Measurements from ENCODE around the gene METRN.

The METRN gene

DNA sequence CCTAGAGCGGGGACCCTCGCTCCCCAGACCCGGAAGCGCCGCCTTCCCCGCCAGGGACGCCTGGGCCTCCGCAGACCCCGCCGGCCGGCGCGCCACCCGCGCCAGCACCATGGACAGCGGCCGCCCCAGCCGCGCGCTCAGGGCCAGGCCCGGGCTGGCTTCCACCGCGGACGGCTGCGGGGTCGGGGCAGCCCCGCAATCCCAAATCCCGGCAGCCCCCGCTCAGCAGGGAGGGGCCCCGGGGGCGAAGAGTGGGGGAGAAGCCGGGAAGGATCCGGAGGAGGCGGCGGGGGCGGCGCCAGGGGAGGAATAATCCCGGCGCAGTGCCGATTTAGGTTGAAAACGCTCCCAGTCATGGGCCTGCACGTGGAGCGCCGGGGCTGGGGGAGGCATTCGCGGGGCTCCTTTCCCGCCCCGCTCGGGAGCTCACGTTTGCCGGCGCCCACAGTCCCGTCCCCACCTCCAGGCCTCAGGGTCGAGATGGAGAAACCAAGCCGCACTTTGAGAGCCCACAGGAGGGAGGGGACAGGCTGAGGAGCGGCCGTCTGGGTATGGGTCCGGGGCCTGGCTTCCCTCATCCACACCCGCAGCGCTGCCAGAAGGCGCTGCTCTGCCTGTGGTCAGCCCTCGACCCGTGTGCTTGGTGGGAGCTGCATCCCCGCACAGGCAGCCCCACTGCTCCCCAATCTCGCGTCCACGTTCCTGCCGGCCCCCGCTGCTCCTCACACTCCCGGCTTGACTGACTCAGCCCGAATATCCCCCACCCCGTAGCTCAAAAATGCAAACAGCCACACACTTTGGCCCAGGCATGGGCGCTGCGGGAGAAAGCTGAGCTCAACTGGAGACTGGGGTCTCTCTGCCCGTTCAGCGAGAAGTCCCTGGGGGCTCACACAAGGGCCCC lies 14.0 kb upstream of the METRN start:
- no peak overlapping the region for H3K4me3 ChIP-seq (ENCODE audit: low read depth, low read length)
- POLR2A ChIA-PET = interaction anchor here (0.7 to 2.0 kb wide), 2 partner anchors 11 to 16 kb away, joined by 3 to 8 read pairs; partner anchors contain the start of gene WDR24
- no peaks in the 10 kb centered on the region for H3K36me3 ChIP-seq (ENCODE audit: control insufficient read depth in 2 of 2, insufficient read depth in 1 of 2, low read length in 2 of 2)
- H3K4me1 ChIP-seq (ENCODE audit: control insufficient read depth, insufficient read depth, low read length) = no peaks in the 10 kb centered on the region
- no peaks in the 10 kb centered on the region for H3K9me3 ChIP-seq (ENCODE audit: control insufficient read depth, insufficient read depth, low read depth, low read length)
- no peak overlapping the region for H3K27ac ChIP-seq (ENCODE audit: extremely low read depth, low read depth, low read length)
- CTCF ChIA-PET = no interaction called here
- TF ChIP-seq HOXD13 (CRISPR knock-in tag; IDR thresholded peaks at IDR 0.05; ENCODE audit: borderline replicate concordance) (no peak), INSM2 (tag by site-specific recombination; IDR thresholded peaks at IDR 0.05) (no peak), SCRT2 (tag by site-specific recombination; IDR thresholded peaks at IDR 0.05) (no peak), ZNF521 (tag by site-specific recombination; IDR thresholded peaks at IDR 0.05) (no peak), ZNF621 (tag by site-specific recombination; IDR thresholded peaks at IDR 0.05) (no peak), ZNF239 (tag by site-specific recombination; IDR thresholded peaks at IDR 0.05) (no peak), EGR2 (tag by site-specific recombination; IDR thresholded peaks at IDR 0.05; ENCODE audit: low read depth) (peak; percentile 84), CTCF (tag by site-specific recombination; IDR thresholded peaks at IDR 0.05) (no peak), ZNF626 (tag by site-specific recombination; IDR thresholded peaks at IDR 0.05) (no peak), ZNF596 (tag by site-specific recombination; IDR thresholded peaks at IDR 0.05) (no peak), ZNF354C (tag by site-specific recombination; IDR thresholded peaks at IDR 0.05; ENCODE audit: borderline replicate concordance, low read depth) (no peak), GLIS1 (tag by site-specific recombination; IDR thresholded peaks at IDR 0.05) (no peak), ZNF629 (tag by site-specific recombination; IDR thresholded peaks at IDR 0.05) (no peak), ZNF37A (tag by site-specific recombination; IDR thresholded peaks at IDR 0.05) (no peak), ZBTB1 (tag by site-specific recombination; IDR thresholded peaks at IDR 0.05) (no peak), ZNF350 (tag by site-specific recombination; IDR thresholded peaks at IDR 0.05) (no peak), ZNF18 (tag by site-specific recombination; IDR thresholded peaks at IDR 0.05) (no peak), ZSCAN30 (tag by site-specific recombination; IDR thresholded peaks at IDR 0.05) (no peak), ZNF174 (tag by site-specific recombination; IDR thresholded peaks at IDR 0.05) (no peak), ZNF624 (tag by site-specific recombination; IDR thresholded peaks at IDR 0.05) (no peak), ZIC2 (tag by site-specific recombination; IDR thresholded peaks at IDR 0.05) (peak; percentile 6; the same call in 1 of the 2 replicates), ZSCAN23 (tag by site-specific recombination; IDR thresholded peaks at IDR 0.05) (no peak), ZNF747 (tag by site-specific recombination; IDR thresholded peaks at IDR 0.05) (no peak), REPIN1 (tag by site-specific recombination; IDR thresholded peaks at IDR 0.05; ENCODE audit: low read depth) (no peak), ZFP37 (tag by site-specific recombination; IDR thresholded peaks at IDR 0.05) (no peak), ZBTB7A (tag by site-specific recombination; IDR thresholded peaks at IDR 0.05; ENCODE audit: low read depth) (no peak), ZNF580 (tag by site-specific recombination; IDR thresholded peaks at IDR 0.05) (no peak)
- TF ChIP-seq, protein P1, sequence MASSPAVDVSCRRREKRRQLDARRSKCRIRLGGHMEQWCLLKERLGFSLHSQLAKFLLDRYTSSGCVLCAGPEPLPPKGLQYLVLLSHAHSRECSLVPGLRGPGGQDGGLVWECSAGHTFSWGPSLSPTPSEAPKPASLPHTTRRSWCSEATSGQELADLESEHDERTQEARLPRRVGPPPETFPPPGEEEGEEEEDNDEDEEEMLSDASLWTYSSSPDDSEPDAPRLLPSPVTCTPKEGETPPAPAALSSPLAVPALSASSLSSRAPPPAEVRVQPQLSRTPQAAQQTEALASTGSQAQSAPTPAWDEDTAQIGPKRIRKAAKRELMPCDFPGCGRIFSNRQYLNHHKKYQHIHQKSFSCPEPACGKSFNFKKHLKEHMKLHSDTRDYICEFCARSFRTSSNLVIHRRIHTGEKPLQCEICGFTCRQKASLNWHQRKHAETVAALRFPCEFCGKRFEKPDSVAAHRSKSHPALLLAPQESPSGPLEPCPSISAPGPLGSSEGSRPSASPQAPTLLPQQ (tag by site-specific recombination; IDR thresholded peaks at IDR 0.05) = no peak
- TF ChIP-seq, protein P2, sequence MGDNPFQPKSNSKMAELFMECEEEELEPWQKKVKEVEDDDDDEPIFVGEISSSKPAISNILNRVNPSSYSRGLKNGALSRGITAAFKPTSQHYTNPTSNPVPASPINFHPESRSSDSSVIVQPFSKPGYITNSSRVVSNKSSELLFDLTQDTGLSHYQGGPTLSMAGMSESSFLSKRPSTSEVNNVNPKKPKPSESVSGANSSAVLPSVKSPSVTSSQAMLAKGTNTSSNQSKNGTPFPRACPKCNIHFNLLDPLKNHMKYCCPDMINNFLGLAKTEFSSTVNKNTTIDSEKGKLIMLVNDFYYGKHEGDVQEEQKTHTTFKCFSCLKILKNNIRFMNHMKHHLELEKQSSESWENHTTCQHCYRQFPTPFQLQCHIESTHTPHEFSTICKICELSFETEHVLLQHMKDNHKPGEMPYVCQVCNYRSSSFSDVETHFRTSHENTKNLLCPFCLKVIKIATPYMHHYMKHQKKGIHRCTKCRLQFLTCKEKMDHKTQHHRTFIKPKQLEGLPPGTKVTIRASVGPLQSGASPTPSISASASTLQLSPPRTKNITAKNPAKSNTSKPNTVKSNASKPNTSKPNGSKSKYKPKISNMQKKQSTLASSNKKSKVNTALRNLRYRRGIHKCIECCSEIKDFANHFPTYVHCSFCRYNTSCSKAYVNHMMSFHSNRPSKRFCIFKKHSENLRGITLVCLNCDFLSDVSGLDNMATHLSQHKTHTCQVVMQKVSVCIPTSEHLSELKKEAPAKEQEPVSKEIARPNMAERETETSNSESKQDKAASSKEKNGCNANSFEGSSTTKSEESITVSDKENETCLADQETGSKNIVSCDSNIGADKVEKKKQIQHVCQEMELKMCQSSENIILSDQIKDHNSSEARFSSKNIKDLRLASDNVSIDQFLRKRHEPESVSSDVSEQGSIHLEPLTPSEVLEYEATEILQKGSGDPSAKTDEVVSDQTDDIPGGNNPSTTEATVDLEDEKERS (tag by site-specific recombination; IDR thresholded peaks at IDR 0.05) = no peak

All from HEK293 (cell line).